ENCODE data around the gene ADGRL2. TPM values are rescaled to one million over a fixed set of nuclear protein-coding genes. Genes with fewer than 3 reads are reported as not detected.
"Not testable (repeated sequence)": the region's sequence is repeated elsewhere in the genome, so short reads cannot be mapped to it uniquely, and the experiment has no call there.

The ADGRL2 gene
- total and polyA plus RNA-seq, 3 donors from 2014 or later, result 13.5 to 25.2 (median 13.8) TPM

DNA sequence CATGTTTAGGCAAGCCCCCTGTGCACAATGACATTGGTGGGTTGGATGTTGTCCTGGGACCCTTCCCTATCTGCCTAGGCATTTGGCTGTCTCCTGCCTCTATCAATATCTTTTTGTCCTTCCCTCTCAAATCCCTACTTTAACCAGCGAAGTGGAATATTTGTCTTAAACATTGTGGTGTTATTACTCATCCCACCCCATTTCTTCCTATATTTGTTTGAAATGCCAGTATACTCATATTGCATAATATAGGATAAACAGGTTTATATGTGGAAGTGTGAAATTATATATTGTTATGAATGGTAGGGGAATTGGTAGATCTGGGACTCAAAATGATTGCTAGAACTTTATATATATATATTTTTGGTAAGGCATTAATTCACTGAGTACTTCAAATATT, 80.0 kb downstream of the ADGRL2 start:
- intact Hi-C loops (cut with DNase I; ENCODE audit: low total_unique reads), result no loop called here
- Histone ChIP-seq H3K27me3 (no peaks in the 10 kb centered on the region), H3K9me3 (no peaks in the 10 kb centered on the region), H3K4me3 (no peak overlapping the region), H3K36me3 (ENCODE audit: low read depth, missing control alignments) (no peaks in the 10 kb centered on the region), H3K4me1 (peaks cover 3% of the 10 kb centered on the region), H3K27ac (no peak overlapping the region)
- 92 to 97% methylated on average over 1 of the region's 1 CpG for WGBS, 2 donors
- no peak for TF ChIP-seq POLR2A (IDR thresholded peaks at IDR 0.05)
- no peak for TF ChIP-seq CTCF (IDR thresholded peaks at IDR 0.05)
- no peak for DNase-seq

- Histone ChIP-seq H3K9me3 (no peaks in the 10 kb centered on the region), H3K4me1 (no peaks in the 10 kb centered on the region), H3K36me3 (ENCODE audit: low read depth, missing control alignments) (no peaks in the 10 kb centered on the region), H3K27ac (no peak overlapping the region), H3K4me3 (no peak overlapping the region), H3K27me3 (no peaks in the 10 kb centered on the region)
- intact Hi-C loops (cut with DNase I; ENCODE audit: low total_unique reads), result no loop called here
- DNase-seq, result no peak
- TF ChIP-seq CTCF (IDR thresholded peaks at IDR 0.05) (no peak), POLR2A (IDR thresholded peaks at IDR 0.05) (no peak)
- WGBS, 2 donors, result 85 to 90% methylated on average over 4 of the region's 4 CpGs
Measured at GRCh38 chr1:81885291-81885690, 84.6 kb downstream of the ADGRL2 start.

- H3K4me1 ChIP-seq; H3K9me3 ChIP-seq; H3K27ac ChIP-seq; H3K27me3 ChIP-seq; DNase-seq; H3K4me3 ChIP-seq; intact Hi-C loops (cut with DNase I; ENCODE audit: low total_unique reads); H3K36me3 ChIP-seq (ENCODE audit: low read depth, missing control alignments): not testable (repeated sequence)
- 89 to 94% methylated on average over 6 of the region's 6 CpGs for WGBS, 2 donors
Measured at GRCh38 chr1:81886292-81886691, 85.6 kb downstream of the ADGRL2 start.

DNA sequence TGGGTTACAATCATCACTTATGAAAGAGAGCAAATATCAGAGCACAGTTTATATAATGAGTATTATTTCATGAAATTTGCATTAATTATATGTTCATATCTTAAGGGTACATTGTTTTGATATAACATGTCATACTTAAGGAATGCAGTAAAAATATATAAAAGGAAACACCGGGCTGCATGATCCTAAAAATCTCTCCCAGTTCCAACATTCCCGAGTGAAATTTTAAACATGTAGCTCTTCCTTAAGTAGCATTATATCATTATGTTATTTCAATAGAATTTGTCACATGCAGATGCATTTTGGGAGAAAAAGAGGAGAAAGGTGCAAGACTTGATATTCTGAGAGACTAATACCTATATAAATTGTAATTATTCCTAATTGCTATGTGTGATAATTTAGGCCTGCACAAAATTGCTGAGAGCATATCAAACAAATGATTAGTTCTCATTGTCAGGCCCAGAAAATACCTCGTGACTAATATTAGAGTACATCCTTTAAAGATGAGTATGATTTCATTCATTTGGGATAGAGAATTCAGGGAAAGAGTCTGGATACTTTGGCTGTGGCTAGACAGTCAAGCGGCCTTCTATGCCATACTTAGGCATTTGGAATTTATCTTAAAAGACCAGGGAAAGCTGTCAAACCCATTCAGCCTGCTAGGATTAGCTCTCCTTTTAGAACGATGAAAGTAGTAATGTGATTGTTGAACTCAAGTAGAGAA, 86.8 kb downstream of the ADGRL2 start:
- H3K4me3 ChIP-seq, result no peak overlapping the region
- no peak for DNase-seq

DNA sequence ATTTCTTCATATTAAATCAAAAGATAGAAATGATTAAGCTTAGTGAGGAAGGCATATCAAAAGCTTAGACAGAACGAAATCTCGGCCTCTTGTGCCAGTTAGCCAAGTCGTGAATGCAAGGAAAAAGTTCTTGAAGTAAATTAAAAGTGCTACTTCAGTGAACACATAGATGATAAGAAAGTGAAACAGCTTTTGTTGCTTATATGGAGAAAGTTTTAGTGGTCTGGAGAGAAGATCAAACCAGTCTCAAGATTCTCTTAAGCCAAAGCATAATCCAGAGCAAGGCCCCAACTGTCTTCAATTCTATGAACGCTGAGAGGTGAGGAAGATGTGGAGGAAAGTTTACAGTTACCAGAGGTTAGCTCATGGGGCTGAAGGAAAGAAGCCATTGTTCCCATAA, 88.4 kb downstream of the ADGRL2 start:
- no peak overlapping the region for H3K27ac ChIP-seq
- H3K27me3 ChIP-seq, result no peaks in the 10 kb centered on the region
- no peaks in the 10 kb centered on the region for H3K36me3 ChIP-seq (ENCODE audit: low read depth, missing control alignments)
- H3K4me1 ChIP-seq, result no peaks in the 10 kb centered on the region
- no peak for DNase-seq
- WGBS, 2 donors, result 76 to 82% methylated on average over 4 of the region's 4 CpGs
- intact Hi-C loops (cut with DNase I; ENCODE audit: low total_unique reads), result no loop called here
- H3K4me3 ChIP-seq, result no peak overlapping the region
- TF ChIP-seq POLR2A (IDR thresholded peaks at IDR 0.05), result no peak
- no peaks in the 10 kb centered on the region for H3K9me3 ChIP-seq

More for the DNA sequence above, 86.8 kb downstream of the ADGRL2 start:
- Histone ChIP-seq H3K27ac (no peak overlapping the region), H3K9me3 (no peaks in the 10 kb centered on the region), H3K27me3 (no peaks in the 10 kb centered on the region), H3K4me1 (no peaks in the 10 kb centered on the region), H3K36me3 (ENCODE audit: low read depth, missing control alignments) (no peaks in the 10 kb centered on the region)
- WGBS, 2 donors, result 72 to 84% methylated on average over 5 of the region's 5 CpGs
- TF ChIP-seq POLR2A (IDR thresholded peaks at IDR 0.05) (no peak), CTCF (IDR thresholded peaks at IDR 0.05) (no peak)
- intact Hi-C loops (cut with DNase I; ENCODE audit: low total_unique reads), result no loop called here

- Histone ChIP-seq H3K36me3 (ENCODE audit: low read depth, missing control alignments) (no peaks in the 10 kb centered on the region), H3K4me3 (no peak overlapping the region), H3K27me3 (no peaks in the 10 kb centered on the region), H3K4me1 (no peaks in the 10 kb centered on the region), H3K9me3 (no peaks in the 10 kb centered on the region), H3K27ac (no peak overlapping the region)
- no peak for DNase-seq
- TF ChIP-seq CTCF (IDR thresholded peaks at IDR 0.05), result no peak
- TF ChIP-seq POLR2A (IDR thresholded peaks at IDR 0.05), result no peak
- intact Hi-C loops (cut with DNase I; ENCODE audit: low total_unique reads), result no loop called here
- 82 to 90% methylated on average over 2 of the region's 2 CpGs for WGBS, 2 donors
Measured at GRCh38 chr1:81894867-81895266, 94.1 kb downstream of the ADGRL2 start.

All from testis (tissue), 3 donors.